NCI-H2227 (cell line): ENCODE results near the gene ARHGDIB.

Experiments
- DNase-seq: peaks from one replicate; lab custom pipeline; 2025; ENCODE audit not compliant: unreplicated experiment; lab: John Stamatoyannopoulos, UW

Gene ARHGDIB

DNA sequence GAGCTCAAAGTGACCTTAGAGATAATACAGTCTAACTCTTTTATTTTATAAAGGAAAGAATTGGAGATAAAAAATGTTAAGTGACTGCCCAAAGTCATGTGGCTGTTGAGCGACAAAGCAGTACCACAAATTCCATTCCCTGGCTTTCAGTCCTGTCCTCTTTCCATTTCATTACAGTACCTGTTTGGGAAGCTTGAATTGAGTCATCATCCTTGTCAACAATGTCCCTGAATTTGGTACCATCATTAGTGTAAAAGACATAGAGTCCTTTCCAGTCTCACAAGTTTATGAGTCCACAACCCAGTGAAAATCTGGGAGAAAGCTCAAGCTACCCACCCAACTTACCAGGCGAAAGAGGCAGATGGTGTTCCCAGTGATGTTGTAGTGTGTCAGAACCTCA is 26.9 kb downstream of the ARHGDIB start:
- DNase-seq: no peak

DNA sequence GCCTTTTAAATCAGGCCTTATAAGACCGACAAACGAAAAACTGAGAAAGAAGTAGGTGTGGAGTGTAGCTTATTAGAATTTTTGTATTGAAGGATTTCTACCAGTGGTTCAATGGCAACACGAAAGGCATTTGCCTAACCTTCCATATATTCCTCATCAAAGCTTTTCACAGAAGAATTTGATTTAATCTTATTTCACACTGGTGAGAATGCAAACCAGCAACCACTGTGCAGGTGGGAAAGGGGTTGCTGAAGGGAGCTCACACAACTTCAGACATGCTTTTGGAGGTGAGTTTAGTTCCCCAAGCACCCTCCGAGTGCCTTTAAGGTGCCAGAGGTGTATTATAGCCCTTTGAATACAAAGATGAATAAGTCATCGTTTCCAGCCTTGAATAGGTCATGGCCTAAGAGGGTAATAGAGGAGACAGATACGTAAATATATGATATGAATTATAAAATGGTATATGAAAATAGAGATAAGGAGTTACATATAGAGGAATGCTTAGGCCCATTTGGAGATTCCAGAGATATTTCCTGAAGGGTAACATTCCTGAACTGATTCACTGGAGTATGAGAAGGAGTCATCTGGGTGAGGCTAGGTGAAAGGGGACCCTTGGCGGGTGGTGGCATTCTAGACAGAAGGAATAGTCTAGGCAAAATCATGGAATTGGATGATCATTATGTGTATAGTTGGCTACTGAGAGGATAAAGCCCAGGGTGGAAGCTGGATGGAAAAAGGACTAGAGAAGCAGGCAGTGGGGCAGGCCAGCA is 29.4 kb downstream of the ARHGDIB start:
- no peak for DNase-seq

DNA sequence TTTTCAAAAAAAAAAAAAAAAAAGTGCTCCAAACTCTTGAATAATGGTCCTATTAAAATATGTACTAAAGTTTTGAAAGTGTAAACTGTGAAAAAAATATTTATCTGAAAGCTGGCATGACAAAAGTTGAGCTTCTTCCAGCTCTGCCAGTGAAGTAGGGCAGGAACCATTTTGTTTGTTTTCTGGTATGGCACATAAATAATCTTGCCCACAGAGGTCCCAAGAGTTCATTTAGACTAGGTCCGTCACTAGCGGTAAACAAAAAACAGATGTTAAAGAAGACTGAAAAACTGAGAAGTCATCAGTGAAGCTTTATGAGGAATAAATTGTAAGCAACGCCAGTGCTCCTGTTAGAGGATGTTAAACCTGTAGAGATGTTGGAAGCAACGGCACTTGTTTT is 30.0 kb downstream of the ARHGDIB start:
- DNase-seq: no peak

DNA sequence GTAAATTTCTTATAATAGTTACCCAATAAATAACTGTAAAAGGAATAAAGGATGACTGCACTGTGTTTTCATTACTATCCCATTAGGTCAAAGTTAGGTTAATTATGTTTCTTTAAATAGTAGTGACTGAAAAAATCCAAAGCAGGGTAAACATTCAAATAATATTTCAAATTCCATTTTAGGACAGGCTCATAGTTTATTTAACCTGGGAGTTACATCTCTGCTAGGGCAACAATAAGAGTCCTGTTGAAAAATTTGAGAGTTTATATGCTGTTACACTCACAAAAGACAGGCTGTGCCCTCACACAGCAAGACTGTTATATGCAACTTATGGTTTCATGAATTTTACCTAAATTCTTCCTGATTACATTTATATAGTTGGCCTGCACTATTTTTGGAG is 31.1 kb downstream of the ARHGDIB start:
- DNase-seq: no peak

DNA sequence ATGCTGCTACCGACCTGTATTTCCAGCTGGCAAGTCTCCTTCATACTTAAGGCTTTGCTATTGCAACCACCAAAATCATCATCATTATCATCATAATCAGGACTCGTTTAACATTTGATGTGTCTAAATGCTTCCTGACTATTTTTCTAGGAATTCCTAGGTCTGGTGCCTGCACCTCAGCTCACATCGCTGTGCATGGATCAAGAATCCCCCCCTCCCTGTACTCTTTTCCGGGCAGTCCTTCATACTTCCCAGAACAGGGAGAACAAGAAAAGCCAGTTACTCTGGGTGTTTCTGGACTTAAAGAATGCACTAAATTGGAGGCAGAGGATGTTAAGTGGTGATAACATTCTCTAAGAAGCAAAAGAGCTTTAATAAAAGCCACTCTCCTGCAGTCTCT is 32.5 kb downstream of the ARHGDIB start:
- DNase-seq: no peak

DNA sequence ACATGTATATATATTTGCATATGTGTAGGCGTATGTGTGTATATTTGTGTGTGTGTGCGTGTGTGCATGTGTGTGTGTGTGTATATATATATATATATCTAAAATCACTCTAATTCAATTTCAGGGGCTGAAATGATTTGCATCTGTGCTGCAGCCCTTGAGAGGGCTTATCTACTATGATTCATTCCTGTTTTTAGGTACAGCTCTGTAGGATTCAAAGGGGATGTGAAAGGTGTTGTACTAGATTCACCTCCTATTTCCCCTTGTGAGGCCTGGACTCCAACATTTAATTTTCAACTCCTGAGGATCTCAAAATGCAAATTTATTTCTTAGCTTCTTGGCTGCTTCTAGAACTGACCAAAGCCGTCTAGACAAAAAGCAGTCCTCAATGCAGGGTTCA is 34.1 kb downstream of the ARHGDIB start:
- no peak for DNase-seq

DNA sequence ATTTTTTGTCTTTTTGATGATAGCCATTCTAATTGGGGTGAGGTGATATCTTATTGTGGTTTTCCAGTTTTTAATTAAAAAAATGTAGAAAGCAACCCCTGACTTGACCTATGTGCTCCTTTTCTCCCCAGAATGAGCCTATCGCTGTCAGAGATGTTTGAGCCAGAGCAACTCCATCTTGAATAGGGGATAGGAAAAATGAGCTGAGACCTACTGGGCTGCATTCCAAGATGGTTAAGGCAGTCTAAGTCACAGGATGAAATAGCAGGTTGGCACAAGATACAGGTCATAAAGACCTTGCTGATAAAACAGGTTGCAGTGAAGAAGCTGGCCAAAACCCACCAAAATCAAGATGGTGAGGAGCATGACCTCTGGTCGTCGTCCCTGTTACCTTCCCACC is 36.9 kb downstream of the ARHGDIB start:
- no peak for DNase-seq

DNA sequence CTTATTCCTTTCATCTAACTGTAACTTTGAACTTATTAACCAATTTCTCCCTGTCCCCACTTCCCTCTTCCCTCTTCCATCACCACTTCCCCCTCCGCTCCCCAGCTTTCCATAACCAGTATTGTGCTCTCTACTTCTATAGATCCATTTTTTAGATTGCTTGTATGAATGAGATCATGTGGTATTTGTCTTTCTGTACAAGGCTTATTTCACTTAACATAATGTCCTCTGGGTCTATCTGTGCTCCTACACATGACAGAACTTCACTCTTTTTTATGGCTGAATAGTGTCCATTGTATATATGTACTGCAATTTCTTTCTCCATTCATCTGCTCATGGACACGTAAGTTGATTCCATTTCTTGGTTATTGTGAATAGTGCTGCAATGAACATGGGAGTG is 37.5 kb downstream of the ARHGDIB start:
- no peak for DNase-seq

DNA sequence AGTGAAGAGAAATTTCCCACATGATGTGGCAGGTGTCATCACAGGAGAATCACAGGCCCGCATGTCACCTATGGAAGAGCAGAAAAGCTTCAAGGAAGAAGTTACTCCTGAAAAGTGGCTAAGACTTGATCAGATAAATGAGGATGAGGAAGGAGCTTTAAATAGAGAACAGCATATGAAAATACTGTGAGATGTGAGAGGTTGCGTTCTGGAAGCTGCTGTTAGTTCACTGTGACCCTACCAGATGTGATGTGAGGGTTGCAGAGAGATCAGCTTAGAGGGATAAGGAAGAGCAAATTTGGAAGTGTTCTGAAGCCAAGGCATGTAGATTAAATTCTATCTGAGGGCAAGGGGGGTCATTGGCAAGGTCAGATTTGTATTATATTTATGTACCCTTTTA is 40.2 kb downstream of the ARHGDIB start:
- DNase-seq: no peak

DNA sequence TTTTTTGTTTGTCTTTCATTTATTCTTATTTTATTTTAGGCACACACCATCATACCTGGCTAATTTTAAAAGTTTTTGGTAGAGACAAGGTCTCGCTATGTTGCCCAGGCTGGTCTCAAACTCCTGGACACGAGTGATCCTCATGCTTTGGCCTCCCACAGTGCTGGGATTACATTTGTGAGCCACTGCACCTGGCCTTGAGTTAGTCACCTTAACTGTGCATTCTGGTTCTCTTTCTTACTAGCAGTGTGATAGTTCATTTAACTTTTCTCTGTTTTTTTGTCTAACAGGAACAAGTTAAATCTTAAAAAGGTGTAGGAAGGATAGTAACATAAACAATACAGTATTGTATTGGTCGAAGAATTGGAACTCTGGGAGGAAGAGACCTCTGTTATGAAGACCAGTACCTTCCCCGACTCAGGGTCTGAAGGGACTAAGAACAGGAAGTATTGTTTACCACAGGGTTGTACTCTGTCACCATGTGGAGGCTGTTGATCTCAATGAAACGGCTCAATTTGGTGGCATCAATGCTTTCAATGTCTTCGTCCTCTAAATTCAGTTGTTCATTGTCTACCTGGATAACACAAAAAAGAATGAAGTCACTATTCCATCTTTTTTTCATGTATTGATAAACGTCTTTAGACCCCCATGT is 40.8 kb downstream of the ARHGDIB start:
- no peak for DNase-seq

DNA sequence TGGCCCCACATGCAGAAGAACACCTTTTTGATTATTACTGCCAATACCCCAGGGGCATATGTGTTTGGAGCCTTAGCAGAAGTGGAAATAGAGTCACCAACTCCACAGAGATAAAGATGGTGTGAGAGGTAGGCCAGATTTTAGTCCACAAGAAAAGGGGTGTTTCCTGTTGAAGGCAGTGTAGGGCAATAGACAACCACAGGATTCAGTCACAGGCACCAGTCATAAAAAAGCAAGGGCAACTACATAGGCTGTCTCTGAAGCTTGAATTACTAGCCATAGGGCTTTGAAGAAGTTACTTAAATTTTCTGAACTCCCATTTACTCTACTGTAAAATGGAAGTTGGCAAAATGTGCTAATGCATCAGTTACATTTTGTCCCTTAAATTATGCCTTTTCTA is 41.9 kb downstream of the ARHGDIB start:
- no peak for DNase-seq

DNA sequence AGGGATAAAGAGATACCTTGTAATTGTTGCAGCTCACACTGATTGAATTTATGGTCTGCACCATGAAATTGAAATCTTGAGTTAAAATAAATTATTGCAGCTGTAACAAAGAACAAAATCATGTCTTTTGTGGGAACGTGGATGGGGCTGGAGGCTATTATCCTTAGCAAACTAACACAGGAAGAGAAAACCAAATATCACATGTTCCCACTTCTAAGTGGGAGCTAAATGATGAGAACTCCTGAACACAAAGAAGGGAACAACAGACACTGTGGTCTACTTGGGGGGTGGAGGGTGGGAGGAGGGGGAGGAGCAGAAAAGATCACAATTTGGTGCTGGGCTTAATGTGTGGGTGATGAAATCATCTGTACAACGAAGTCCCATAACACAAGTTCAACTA is 45.7 kb downstream of the ARHGDIB start:
- no peak for DNase-seq

DNA sequence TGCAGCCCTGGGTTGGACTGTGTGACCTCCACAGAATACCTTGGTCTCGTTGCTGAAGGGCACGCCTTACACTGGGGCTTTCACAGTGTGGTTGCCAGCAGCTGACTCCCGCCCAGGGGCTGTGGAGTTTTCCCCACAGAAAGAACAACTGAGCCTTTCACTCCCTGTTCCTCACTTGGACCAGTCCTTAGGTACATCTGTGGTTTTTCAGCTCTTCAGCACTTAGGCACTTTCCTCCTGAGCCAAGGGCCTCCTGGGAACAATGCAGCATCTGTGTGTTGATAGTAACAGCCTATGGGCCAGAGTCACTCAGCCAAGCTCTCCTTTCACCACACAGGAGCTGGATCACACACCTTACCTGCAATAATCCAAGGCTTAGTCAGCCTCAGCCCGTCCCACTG is 48.0 kb downstream of the ARHGDIB start:
- no peak for DNase-seq

DNA sequence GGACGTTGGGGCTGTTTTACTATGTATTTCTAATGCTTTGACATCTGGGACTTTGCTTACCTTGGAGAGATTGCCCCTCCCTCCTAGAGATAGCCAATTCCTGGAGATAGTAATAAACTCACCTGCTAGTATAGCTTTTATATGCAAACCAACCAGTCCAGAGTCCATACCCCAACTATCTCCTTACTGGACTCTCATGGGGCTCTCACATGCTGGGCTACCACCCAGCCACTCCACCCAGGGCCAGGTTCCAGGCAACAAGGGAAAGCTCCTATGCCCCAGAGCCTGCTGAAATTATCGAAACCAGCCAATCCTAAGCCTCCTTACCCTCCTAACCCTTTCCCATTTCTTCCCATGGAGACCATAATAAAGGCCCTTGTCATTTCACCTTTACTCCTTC is 50.3 kb downstream of the ARHGDIB start:
- no peak for DNase-seq

DNA sequence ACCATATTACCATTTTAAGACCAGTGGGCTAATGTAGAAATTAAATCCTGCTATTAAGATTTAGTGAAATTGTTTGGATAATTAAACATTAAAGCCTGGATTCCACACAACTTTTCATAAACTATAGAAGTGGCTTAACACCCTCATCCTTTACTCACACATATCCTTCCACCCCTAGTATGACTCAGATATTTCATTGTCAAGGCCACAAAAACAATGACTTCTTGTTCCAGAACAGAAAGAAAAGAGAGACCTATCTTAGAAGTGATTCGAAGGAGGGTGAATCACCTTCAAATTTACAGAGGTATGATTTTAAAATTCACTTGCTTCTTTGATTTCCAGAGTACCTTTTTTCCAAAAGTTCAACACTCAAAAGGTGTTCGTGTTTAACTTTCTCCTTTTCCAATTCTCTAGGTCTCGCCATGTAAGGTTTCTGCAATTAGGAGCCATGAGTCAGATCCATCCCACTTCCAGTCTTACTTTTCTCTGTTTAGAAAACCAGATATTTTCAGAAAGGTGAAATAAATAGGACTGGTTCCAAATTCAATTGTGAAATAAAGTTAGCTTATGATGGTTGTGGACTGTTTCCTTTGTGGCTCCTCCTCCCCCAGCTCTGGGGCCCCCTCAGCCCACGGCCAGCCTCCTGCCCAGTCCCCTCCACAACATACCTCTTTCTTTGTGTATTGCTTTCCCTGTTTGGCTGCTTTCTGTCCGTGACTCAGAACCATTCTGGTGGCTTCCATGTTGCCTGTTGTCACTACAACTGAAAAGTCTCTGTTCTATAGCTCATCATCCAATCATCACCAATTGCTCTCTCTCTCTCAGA is 51.1 kb downstream of the ARHGDIB start:
- no peak for DNase-seq

DNA sequence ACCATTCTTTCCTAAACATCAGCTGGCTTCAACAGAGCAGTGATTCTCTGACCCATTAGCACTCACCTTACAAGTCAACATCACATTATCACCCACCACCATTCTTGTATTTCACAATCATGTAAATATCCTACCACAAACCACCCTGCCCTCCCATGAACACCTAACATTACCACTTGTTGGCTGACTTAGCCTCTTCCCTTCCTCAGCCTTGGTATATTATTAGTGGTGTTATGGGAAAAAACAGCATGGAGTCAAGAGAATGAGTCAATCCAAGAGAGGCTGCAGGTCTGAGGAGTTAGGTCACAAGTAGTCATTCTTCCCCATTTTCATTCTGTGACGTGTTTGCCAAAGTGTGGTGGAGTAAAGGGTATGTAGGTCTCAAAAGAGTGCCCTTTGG is 53.4 kb downstream of the ARHGDIB start:
- DNase-seq: no peak

DNA sequence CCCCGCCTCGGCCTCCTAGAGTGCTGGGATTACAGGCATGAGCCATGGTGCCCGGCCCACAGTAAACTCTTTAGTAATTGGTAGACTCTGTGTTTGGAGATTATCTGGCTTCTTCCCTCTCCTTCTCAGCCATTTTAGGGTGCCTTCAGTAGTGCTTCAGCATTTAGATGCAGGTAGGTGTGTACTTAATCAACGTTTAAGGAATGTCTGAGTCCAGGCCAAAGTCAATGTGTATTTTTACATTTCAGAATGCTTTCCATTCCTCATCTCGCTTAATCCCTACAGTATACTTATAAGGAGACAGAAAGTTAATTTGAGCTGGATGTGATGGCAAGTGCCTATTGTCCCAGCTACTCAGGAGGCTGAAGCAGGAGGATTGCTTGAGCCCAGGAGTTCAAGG is 55.3 kb downstream of the ARHGDIB start:
- no peak for DNase-seq

DNA sequence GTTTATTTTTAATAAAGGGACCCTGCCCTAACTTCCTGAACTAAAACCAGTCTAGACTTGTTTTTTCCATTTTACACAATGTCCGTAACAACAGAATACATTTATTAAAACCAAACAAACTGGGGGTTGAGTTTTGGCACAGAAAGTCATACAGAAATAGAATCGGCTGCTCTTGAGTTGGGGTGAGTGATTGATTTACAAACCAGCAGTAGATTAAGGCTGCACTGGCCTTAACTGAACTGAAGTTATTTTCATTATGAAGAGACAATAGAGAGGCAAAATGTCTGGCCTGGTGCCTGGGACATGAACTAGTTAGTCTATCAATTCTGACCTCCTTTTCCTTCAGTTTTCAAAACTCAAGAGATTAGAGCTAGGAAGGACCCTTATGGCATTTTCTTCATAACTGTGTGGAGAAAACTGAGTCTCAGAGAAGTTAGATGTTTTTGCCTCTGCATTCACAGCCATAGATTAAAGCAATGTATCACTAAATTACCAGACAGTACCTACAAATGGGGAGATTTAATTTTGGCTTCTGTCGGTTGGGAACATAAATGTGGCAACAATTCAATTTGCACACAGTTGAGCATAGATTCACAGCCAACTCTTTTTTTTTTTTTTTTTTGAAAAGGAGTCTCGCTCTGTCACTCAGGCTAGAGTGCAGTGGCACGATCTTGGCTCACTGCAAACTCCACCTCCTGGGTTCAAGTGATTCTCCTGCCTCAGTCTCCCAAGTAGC is 56.0 kb downstream of the ARHGDIB start:
- no peak for DNase-seq

DNA sequence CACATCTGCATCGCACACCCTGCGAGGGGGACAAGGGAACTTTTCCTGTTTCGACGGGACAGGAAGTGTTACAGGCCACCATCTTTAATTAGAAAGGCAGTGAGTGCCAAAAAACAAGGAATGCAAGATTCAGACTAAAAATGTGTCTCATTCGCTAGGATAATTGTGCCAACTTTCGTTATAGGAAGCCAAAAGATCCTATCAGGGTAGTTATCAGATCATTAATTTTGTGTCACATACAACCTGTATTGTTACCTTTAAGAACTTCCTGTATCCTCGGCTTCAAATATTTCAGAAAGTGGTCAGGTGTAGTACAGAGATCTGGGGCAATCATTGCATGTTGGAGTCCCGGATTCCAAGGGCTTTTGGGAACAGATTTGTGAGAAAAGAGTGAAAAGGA is 56.5 kb downstream of the ARHGDIB start:
- DNase-seq: no peak

DNA sequence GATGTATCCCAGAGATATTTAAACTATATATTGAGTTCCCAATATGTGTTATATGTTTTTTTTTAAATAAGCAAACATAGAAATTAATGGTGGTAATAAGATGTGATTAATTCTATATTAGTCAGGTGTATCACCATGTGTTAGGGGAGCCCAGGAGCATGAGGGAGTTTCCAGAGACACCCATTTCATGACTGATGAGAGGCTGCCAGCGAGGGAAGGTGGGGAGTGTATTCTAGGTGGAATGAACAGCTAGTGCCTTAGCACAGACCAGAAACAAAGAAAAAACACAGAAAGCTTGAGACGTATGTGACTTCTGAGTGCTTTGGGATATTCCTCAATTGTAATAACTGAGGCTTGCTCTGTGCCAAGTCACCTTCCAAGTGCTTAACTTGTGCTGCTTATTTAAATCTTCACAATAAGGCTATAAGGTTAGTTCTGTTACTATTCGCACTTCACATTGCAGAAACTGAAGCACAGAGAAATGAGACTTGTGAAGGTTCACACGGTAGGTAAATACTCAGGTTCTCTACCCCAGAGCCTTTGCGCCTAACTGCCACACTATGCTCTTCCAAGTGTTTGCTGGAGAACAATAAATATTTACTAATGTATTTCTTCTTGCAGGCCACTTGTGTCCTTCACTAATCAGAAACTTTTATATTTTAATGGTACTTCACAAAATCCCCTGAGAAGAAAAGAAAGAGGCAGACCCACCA is 57.9 kb downstream of the ARHGDIB start:
- DNase-seq: no peak

DNA sequence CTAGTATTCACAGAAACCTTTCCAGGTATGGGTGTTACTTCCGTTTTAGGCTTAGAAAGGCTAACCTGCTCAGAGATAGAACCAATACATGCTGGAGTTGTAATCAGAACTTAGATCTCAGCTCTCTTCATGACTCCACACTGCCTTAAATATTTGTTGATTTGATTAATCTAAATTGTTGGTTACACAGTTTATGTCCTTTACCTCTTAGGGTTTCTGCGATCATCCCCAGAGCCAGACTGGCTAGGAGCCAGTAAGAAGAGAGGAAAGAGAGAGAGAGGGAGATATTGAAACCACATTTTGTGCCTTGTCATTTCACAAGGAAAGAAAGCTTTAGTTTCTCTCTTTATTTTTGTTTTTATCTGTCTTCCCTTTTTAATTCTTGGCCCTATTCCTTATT is 58.9 kb downstream of the ARHGDIB start:
- DNase-seq: no peak
